ENCODE data around the gene ITFG1. TPM values are rescaled to one million over a fixed set of nuclear protein-coding genes. Genes with fewer than 3 reads are reported as not detected.
A peak's percentile ranks its signal among the peaks of the same experiment; 100 is the strongest.

ITFG1 gene
- total and polyA plus RNA-seq, 2 of the 13 experiments (the other 11 are each of a cell fraction or from before 2014, with no cell fraction given): 74.5 to 150 TPM

- TF ChIP-seq HDAC2 (CRISPR knock-in tag; IDR thresholded peaks at IDR 0.05) (peak; percentile 93), EP300 (IDR thresholded peaks at IDR 0.05; ENCODE audit: low read depth in 2 of 2, low read length in 2 of 2) (peak in 1 of 2 experiments; percentile 86; a peak in 3 of 4 replicates), EP300 (CRISPR knock-in tag; IDR thresholded peaks at IDR 0.05; ENCODE audit: borderline replicate concordance) (peak; percentile 84), RARA (CRISPR knock-in tag; IDR thresholded peaks at IDR 0.05) (peak; percentile 95), ZFAT (CRISPR knock-in tag; conservative IDR thresholded peaks at IDR 0.05) (no peak), ZNF101 (CRISPR knock-in tag; IDR thresholded peaks at IDR 0.05; ENCODE audit: borderline replicate concordance, low read depth) (no peak), MXI1 (IDR thresholded peaks at IDR 0.05; ENCODE audit: borderline replicate concordance, low read depth, low read length) (peak; percentile 48; the same call in 1 of the 3 replicates), GATA4 (IDR thresholded peaks at IDR 0.05; ENCODE audit: borderline replicate concordance, low read depth) (peak; percentile 65; the same call in 1 of the 2 replicates), SOX6 (IDR thresholded peaks at IDR 0.05) (no peak), SOX6 (CRISPR knock-in tag; IDR thresholded peaks at IDR 0.05) (peak; percentile 72), MAFG (CRISPR knock-in tag; IDR thresholded peaks at IDR 0.05) (no peak), ZNF253 (CRISPR knock-in tag; IDR thresholded peaks at IDR 0.05; ENCODE audit: borderline replicate concordance) (no peak), ATF4 (CRISPR knock-in tag; IDR thresholded peaks at IDR 0.05) (peak in 1 of 2 experiments; percentile 80; a peak in 2 of 4 replicates), ZBTB38 (CRISPR knock-in tag; IDR thresholded peaks at IDR 0.05) (no peak), HDAC6 (IDR thresholded peaks at IDR 0.05; ENCODE audit: low read depth, low read length) (no peak), ZBTB43 (CRISPR knock-in tag; conservative IDR thresholded peaks at IDR 0.05) (peak; percentile 59; the same call in 1 of the 2 replicates), ZNF747 (CRISPR knock-in tag; IDR thresholded peaks at IDR 0.05; ENCODE audit: borderline replicate concordance) (no peak), IKZF5 (CRISPR knock-in tag; IDR thresholded peaks at IDR 0.05) (peak; percentile 85), BCL3 (CRISPR knock-in tag; IDR thresholded peaks at IDR 0.05) (peak; percentile 47; the same call in 1 of the 2 replicates), TBX2 (CRISPR knock-in tag; IDR thresholded peaks at IDR 0.05; ENCODE audit: borderline replicate concordance) (peak; percentile 82; the same call in 1 of the 2 replicates), ZNF644 (CRISPR knock-in tag; IDR thresholded peaks at IDR 0.05; ENCODE audit: low read depth) (peak; percentile 77), ZBTB20 (CRISPR knock-in tag; IDR thresholded peaks at IDR 0.05; ENCODE audit: borderline replicate concordance, low read depth) (peak; percentile 77; the same call in 1 of the 2 replicates), SMARCC2 (IDR thresholded peaks at IDR 0.05) (no peak), DPF2 (CRISPR knock-in tag; IDR thresholded peaks at IDR 0.05; ENCODE audit: borderline replicate concordance, low read depth) (0 out of 2 replicates have a peak, but pooled peaks have one; percentile 57), MED1 (CRISPR knock-in tag; IDR thresholded peaks at IDR 0.05) (peak; percentile 96), NFE2L2 (IDR thresholded peaks at IDR 0.05; ENCODE audit: low read length) (no peak), FOXJ3 (CRISPR knock-in tag; IDR thresholded peaks at IDR 0.05; ENCODE audit: borderline replicate concordance) (peak; percentile 41; the same call in 1 of the 2 replicates), ZNF775 (CRISPR knock-in tag; IDR thresholded peaks at IDR 0.05; ENCODE audit: borderline replicate concordance) (no peak)
Measured at GRCh38 chr16:47475786-47476185, 14.9 kb upstream of the ITFG1 start (continued).

Data from HepG2 (cell line).